VCaP (cell line): ENCODE measurements around the gene SHE.

ENCODE experiments used
- H3K27ac ChIP-seq: fragments of 450-650 bp; 2 replicates; pipeline ENCODE4 v1.5.1; 2017
- CTCF ChIP-seq: fragments of 450-650 bp; conservative IDR thresholded peaks from 2 replicates; pipeline ENCODE4 v1.5.1; 2017; ENCODE audit warnings: mild to moderate bottlenecking, moderate library complexity

The SHE gene

GRCh38 chr1:154527192-154527591 is 25.0 kb upstream of the SHE start:
- peak overlapping the region; percentile 28 for H3K27ac ChIP-seq
- no peak for TF ChIP-seq CTCF

- no peak overlapping the region for H3K27ac ChIP-seq
- TF ChIP-seq CTCF: no peak
These were observed 22.7 kb upstream of the SHE start for GRCh38 chr1:154524881-154525280.

- no peak for TF ChIP-seq CTCF
- H3K27ac ChIP-seq: peak overlapping the region; percentile 32
These were observed 19.5 kb upstream of the SHE start for GRCh38 chr1:154521695-154522094.

GRCh38 chr1:154520333-154520732 is 18.1 kb upstream of the SHE start:
- no peak overlapping the region for H3K27ac ChIP-seq
- TF ChIP-seq CTCF: no peak

- no peak for TF ChIP-seq CTCF
These were observed 17.4 kb upstream of the SHE start for GRCh38 chr1:154519591-154519991.

GRCh38 chr1:154517661-154518060 is 15.4 kb upstream of the SHE start:
- H3K27ac ChIP-seq: no peak overlapping the region
- no peak for TF ChIP-seq CTCF

More at GRCh38 chr1:154519591-154519991, 17.4 kb upstream of the SHE start:
- H3K27ac ChIP-seq: no peak overlapping the region

GRCh38 chr1:154514066-154514553 is 11.9 kb upstream of the SHE start:
- H3K27ac ChIP-seq: no peak overlapping the region
- no peak for TF ChIP-seq CTCF

- no peak for TF ChIP-seq CTCF
- H3K27ac ChIP-seq: no peak overlapping the region
These were observed 10.5 kb upstream of the SHE start for GRCh38 chr1:154512760-154513159.
